Sigmoid colon (tissue), 7 donors: ENCODE data around the gene MCM9. TPM values are rescaled to one million over a fixed set of nuclear protein-coding genes. Genes with fewer than 3 reads are reported as not detected.

Experiments used
- DNase-seq: peaks from one replicate; pipeline ENCODE4 v3.0.0-alpha.2; 2019
- H3K27ac ChIP-seq, 4 donors: fragments of 200-600 bp; sonication (generic); one replicate each; pipeline ENCODE4 v1.5.1; 2016 to 2019; ENCODE audit warnings: mild to moderate bottlenecking in 1 of 4
- H3K27me3 ChIP-seq, 3 donors: fragments of 200-600 bp; sonication (generic); one replicate each; pipeline ENCODE4 v1.5.1; 2019; ENCODE audit warnings: mild to moderate bottlenecking in 1 of 3
- H3K36me3 ChIP-seq, 4 donors: fragments of 200-600 bp; sonication (generic); one replicate each; pipeline ENCODE4 v1.5.1; 2016 to 2019
- H3K4me1 ChIP-seq, 4 donors: fragments of 200-600 bp; sonication (generic); one replicate each; pipeline ENCODE4 v1.5.1; 2017 to 2019
- H3K4me3 ChIP-seq, 4 donors: fragments of 200-600 bp; sonication (generic); one replicate each; pipeline ENCODE4 v1.5.1; 2017 to 2019; ENCODE audit warnings: mild to moderate bottlenecking in 2 of 4, moderate library complexity in 1 of 4
- H3K9me3 ChIP-seq, 4 donors: fragments of 200-600 bp in 3 of 4; sonication (generic) in 3 of 4; one replicate each; pipeline versions ENCODE4 v1.5.1 to v1.6.1; 2013 to 2019
- EP300 ChIP-seq, 4 donors: sonication (generic); formaldehyde crosslinking; IDR thresholded peaks; one replicate each; pipeline ENCODE4 v1.6.1; 2017; ENCODE audit warnings: antibody characterized with exemption in 4 of 4
- POLR2A ChIP-seq, 2 donors: fragments of 450-650 bp; IDR thresholded peaks; one replicate each; pipeline ENCODE4 v1.6.1; 2016; ENCODE audit warnings: antibody characterized with exemption in 2 of 2, mild to moderate bottlenecking in 2 of 2, moderate library complexity in 2 of 2
- POLR2AphosphoS5 ChIP-seq, 4 donors: sonication (generic); formaldehyde crosslinking; IDR thresholded peaks; one replicate each; pipeline ENCODE4 v1.6.1; 2017; ENCODE audit warnings: antibody characterized with exemption in 4 of 4
- WGBS, 2 donors: extraction: QIAGEN DNeasy Blood & Tissue Kit; methylation state at CpG; one replicate each; pipeline ENCODE4 v1.1.7; 2013; 5-methylcytosine and 5-hydroxymethylcytosine counted together
- intact Hi-C: fragments of 100-400 bp; cut with DNase I; formaldehyde crosslinking; loops from one replicate; pipeline ENCODE4 v1.15.1; 2023
- polyA plus RNA-seq, 3 donors: library from polyadenylated mRNA; stranded (reverse); fragments of 200-250 nt; gene quantifications; one replicate each; pipeline ENCODE4 v1.2.3, GENCODE V29; 2013
- total RNA-seq, 4 donors: library from RNA; depleted of rRNA; stranded (reverse); fragments of >200 nt; gene quantifications; one replicate each; pipeline ENCODE4 v1.1.0, GENCODE V29; 2016
- TF ChIP-seq, protein P1 (sequence below), 4 experiments: fragments of 450-650 bp in 3 of 4; fragments of 200-600 bp in 1 of 4; IDR thresholded peaks; one replicate each; pipeline ENCODE4 v1.5.1; 2016 to 2019; ENCODE audit warnings: antibody characterized with exemption in 4 of 4, mild to moderate bottlenecking in 3 of 4, moderate library complexity in 2 of 4
- donor health status: healthy with polysubstance abuse.
- donor health status: Bipolar disorder and iron deficiency.
- donor health status: healthy.

Gene MCM9
- total and polyA plus RNA-seq, 7 donors, result 1.8 to 16.1 (median 10.2) TPM

DNA sequence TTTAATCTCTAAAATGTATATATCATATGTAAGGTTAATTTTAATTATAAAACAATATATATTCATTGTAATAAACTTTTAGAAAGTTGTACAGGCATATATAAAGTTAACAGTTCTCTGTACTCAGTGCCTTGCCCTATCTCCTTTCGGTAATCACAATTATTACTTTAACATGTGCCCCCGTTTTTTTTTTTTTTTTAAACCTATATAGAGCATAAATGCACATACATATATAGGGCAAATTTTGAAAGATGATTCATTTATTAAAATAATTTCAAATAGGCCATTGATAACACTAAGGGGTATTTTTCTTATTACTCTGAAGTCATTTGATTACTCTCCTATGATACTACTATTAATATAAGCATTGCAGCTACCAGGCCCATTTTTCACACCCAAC is 39.1 kb downstream of the MCM9 start:
- peak overlapping the region; percentile 93 to 98 (median 96) for H3K27ac ChIP-seq
- WGBS, 2 donors, result 35 to 46% methylated on average over 2 of the region's 2 CpGs
- intact Hi-C loops, result loop anchor here (1.0 to 10.0 kb wide), 3 partner anchors 39 to 1221 kb away; partner anchors contain the start of genes FAM184A, MCM9 and NUS1

DNA sequence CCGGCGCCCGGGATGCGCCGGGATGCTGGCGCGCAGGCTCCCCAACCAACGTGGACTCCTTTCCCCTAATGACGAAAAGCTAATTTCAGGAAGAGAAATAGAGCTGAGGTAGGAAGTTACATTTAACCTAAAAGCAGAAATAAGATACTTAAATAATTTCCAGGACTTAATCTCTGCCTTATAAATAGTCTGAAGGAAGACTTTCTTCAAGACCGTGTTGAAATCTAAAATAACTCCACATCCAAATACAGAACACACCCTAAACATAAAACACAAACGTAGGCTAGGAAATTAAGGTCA is 39.7 kb downstream of the MCM9 start:
- Histone ChIP-seq H3K4me1 (peaks cover 0 to 47% (median 17%) of the 10 kb centered on the region in 4 donors), H3K9me3 (no peaks in the 10 kb centered on the region), H3K4me3 (peak overlapping the region; percentile 68 to 96 (median 82)), H3K27ac (peak overlapping the region; percentile 93 to 98 (median 96)), H3K27me3 (no peaks in the 10 kb centered on the region), H3K36me3 (no peaks in the 10 kb centered on the region)
- TF ChIP-seq, protein P1, sequence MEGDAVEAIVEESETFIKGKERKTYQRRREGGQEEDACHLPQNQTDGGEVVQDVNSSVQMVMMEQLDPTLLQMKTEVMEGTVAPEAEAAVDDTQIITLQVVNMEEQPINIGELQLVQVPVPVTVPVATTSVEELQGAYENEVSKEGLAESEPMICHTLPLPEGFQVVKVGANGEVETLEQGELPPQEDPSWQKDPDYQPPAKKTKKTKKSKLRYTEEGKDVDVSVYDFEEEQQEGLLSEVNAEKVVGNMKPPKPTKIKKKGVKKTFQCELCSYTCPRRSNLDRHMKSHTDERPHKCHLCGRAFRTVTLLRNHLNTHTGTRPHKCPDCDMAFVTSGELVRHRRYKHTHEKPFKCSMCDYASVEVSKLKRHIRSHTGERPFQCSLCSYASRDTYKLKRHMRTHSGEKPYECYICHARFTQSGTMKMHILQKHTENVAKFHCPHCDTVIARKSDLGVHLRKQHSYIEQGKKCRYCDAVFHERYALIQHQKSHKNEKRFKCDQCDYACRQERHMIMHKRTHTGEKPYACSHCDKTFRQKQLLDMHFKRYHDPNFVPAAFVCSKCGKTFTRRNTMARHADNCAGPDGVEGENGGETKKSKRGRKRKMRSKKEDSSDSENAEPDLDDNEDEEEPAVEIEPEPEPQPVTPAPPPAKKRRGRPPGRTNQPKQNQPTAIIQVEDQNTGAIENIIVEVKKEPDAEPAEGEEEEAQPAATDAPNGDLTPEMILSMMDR (IDR thresholded peaks at IDR 0.05), result no peak
- no peak for TF ChIP-seq EP300 (IDR thresholded peaks at IDR 0.05)
- no peak for TF ChIP-seq POLR2A (IDR thresholded peaks at IDR 0.05)
- no peak for TF ChIP-seq POLR2AphosphoS5 (IDR thresholded peaks at IDR 0.05)
- no peak for DNase-seq
- intact Hi-C loops, result loop anchor here (1.0 to 10.0 kb wide), 3 partner anchors 40 to 1220 kb away; partner anchors contain the start of genes FAM184A, MCM9 and NUS1
- WGBS, 2 donors, result 0 to 1% methylated on average over 11 of the region's 11 CpGs

More for the DNA sequence above, 39.1 kb downstream of the MCM9 start:
- no peaks in the 10 kb centered on the region for H3K27me3 ChIP-seq
- H3K4me1 ChIP-seq, result peaks cover 0 to 51% (median 17%) of the 10 kb centered on the region in 4 donors
- H3K4me3 ChIP-seq, result peak overlapping the region in 2 of 4 donors; percentile 72 to 96
- no peaks in the 10 kb centered on the region for H3K9me3 ChIP-seq
- TF ChIP-seq POLR2AphosphoS5 (IDR thresholded peaks at IDR 0.05) (no peak), EP300 (IDR thresholded peaks at IDR 0.05) (no peak), POLR2A (IDR thresholded peaks at IDR 0.05) (no peak)
- TF ChIP-seq, protein P1 (IDR thresholded peaks at IDR 0.05), result no peak
- no peaks in the 10 kb centered on the region for H3K36me3 ChIP-seq
- no peak for DNase-seq

DNA sequence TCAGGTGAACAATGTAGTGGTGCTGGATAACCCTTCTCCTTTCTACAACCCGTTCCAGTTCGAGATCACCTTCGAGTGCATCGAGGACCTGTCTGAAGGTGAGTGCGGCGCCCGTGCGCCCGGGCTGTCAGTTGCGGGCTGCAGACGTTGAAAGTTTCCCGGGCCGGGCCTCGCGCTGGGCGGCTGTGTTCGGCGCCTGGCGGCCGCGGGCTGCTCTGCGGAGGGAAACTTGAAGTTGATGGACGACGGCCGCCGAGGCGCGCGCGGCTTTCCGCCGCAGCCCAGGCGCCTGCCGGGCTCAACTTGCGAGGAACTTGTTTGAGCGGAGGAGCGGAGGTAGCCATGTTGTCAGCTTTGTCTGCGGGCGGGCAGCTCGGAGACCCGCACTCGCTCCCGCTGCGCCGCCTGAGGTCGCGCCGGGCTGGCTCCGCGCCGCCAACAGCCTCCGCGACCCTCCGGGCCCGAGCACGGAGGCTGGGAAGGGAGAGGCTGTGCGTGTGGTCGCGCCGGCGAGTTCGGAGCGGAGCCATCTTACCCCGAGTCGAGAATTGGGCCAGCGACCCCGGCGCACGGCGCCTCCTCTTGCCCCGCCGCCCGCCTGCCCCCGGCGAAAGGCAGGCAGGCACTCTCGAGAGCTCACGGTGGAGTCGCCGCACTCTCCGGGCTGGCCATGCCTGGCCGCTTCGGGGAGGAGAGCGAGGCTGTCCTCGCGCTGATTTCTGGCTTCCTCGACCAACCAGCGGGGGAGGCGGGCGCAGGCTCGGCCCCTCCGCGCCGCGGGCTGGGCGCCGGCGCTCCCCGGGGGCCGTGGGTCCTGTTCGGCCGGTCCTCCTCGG is 40.3 kb downstream of the MCM9 start:
- peak; percentile 79 for DNase-seq
- Histone ChIP-seq H3K9me3 (no peaks in the 10 kb centered on the region), H3K4me3 (peak overlapping the region; percentile 68 to 96 (median 82)), H3K27me3 (no peaks in the 10 kb centered on the region), H3K27ac (peak overlapping the region; percentile 93 to 98 (median 96)), H3K36me3 (no peaks in the 10 kb centered on the region), H3K4me1 (peaks cover 0 to 43% (median 17%) of the 10 kb centered on the region in 4 donors)
- 0 to 1% methylated on average over 102 of the region's 102 CpGs for WGBS, 2 donors
- intact Hi-C loops, result loop anchor here (1.0 to 10.0 kb wide), 5 partner anchors 41 to 1220 kb away; partner anchors contain the start of genes CEP85L, FAM184A, MAN1A1 and MCM9
- TF ChIP-seq POLR2AphosphoS5 (IDR thresholded peaks at IDR 0.05), result peak; percentile 47 to 81 (median 66)
- no peak for TF ChIP-seq POLR2A (IDR thresholded peaks at IDR 0.05)

DNA sequence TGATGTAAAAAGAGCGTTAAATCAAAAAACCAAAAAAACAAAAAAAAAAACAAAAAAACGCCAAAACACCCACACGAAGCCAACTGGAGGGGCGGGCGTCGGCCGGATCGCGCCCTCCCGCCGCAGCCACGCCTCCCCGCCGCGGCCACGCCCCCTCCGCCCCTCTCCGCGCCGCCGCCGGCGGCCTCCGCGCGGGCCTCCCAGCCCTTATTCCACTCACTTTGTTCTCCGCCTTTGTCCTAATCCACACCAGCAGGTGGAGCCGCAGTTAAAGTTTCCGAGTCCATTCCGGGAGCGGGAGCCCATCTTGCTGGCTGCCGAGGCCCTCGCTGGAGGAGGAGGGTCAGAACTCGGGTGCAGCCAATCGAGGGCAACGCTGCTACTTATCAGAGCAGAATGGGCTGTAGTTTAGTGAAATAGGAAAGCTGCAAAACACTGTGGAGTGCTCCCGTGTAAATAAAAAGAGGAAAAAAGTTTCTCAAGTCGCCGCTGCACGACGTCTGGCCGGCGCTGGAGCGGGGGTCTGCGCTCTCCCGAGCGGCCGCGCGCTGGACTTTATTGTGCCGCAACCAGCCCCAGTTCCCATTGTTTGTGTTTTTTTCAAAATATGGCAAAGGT is 41.0 kb downstream of the MCM9 start, which contains the start of gene ASF1A:
Gene ASF1A, plus strand, starts transcription at position 346 of the 618 bp plus-strand sequence. Its CDS starts 262 bp downstream, at position 608.
- Histone ChIP-seq H3K4me3 (peak within 1 kb of the TSS; percentile 68 to 96 (median 82)), H3K36me3 (no peaks in the 10 kb centered on the region), H3K27ac (peak within 1 kb of the TSS; percentile 93 to 98 (median 96)), H3K27me3 (no peaks in the 10 kb centered on the region), H3K9me3 (no peaks in the 10 kb centered on the region), H3K4me1 (peaks cover 0 to 38% (median 17%) of the 10 kb centered on the region in 4 donors)
- intact Hi-C loops, result loop anchor here (2.0 to 10.0 kb wide), 4 partner anchors 185 to 1219 kb away; partner anchors contain the start of genes CEP85L, FAM184A, MAN1A1 and NUS1
- WGBS, 2 donors, result 0% methylated on average over 51 of the region's 51 CpGs
- DNase-seq, result peak; percentile 98
- TF ChIP-seq POLR2A (IDR thresholded peaks at IDR 0.05), result peak; percentile 60 to 63
- peak; percentile 75 to 94 (median 81) for TF ChIP-seq POLR2AphosphoS5 (IDR thresholded peaks at IDR 0.05)
- TF ChIP-seq, protein P1 (IDR thresholded peaks at IDR 0.05), result peak in 3 of 4 experiments; percentile 22 to 46 (median 33)
- TF ChIP-seq EP300 (IDR thresholded peaks at IDR 0.05), result no peak
